WTC11 (cell line): ENCODE results near the gene SELENBP1. TPM values are rescaled to one million over a fixed set of nuclear protein-coding genes. Genes with fewer than 3 reads are reported as not detected.

Experiments
- ATAC-seq: fragments of 200-7000 bp; cut with Tn5 transposase; 2 replicates; pipeline ENCODE4 v1.10.0; 2021; ENCODE audit warnings: mild to moderate bottlenecking, moderate library complexity
- CTCF ChIA-PET: fragments of 300-600 bp; sonication (Branson Sonifier 250); formaldehyde crosslinking; loops from one replicate; lab custom pipeline; 2021; ENCODE audit warnings: antibody characterized with exemption; lab: Charles Lee
- POLR2A ChIA-PET: fragments of 350-600 bp; sonication (Branson Sonifier 250); formaldehyde crosslinking; loops from one replicate; lab custom pipeline; 2021; ENCODE audit warnings: antibody characterized with exemption; lab: Charles Lee
- DNase-seq: peaks from one replicate; pipeline ENCODE4 v3.0.0; 2021; ENCODE audit warnings: low spot score
- H3K27ac Mint-ChIP-seq: 2 replicates; pipeline ENCODE4 v1.8.0; 2021; ENCODE audit warnings: mixed read lengths
- H3K27me3 Mint-ChIP-seq: 2 replicates; pipeline ENCODE4 v1.8.0; 2021; ENCODE audit warnings: low read depth, mild to moderate bottlenecking, moderate library complexity, mixed read lengths
- H3K36me3 Mint-ChIP-seq: 2 replicates; pipeline ENCODE4 v1.8.0; 2021; ENCODE audit warnings: mixed read lengths
- H3K4me1 Mint-ChIP-seq: 2 replicates; pipeline ENCODE4 v1.8.0; 2022; ENCODE audit warnings: mixed read lengths
- H3K4me3 Mint-ChIP-seq: 2 replicates; pipeline ENCODE4 v1.8.0; 2021; ENCODE audit warnings: mild to moderate bottlenecking, moderate library complexity, mixed read lengths
- H3K9me3 Mint-ChIP-seq: 2 replicates; pipeline ENCODE4 v1.8.0; 2021; ENCODE audit warnings: mixed read lengths
- CREB1 ChIP-seq: sonication (generic); formaldehyde crosslinking; IDR thresholded peaks from 2 replicates; pipeline ENCODE4 v1.8.0; 2023; ENCODE audit warnings: mild to moderate bottlenecking, missing genetic modification reagents
- ESRRA ChIP-seq: sonication (generic); formaldehyde crosslinking; IDR thresholded peaks from 2 replicates; pipeline ENCODE4 v1.8.1; 2022; ENCODE audit warnings: mild to moderate bottlenecking, missing genetic modification reagents, borderline replicate concordance
- GRHL2 ChIP-seq: fragments of 250-450 bp; sonication (Bioruptor Pico); IDR thresholded peaks from 2 replicates; pipeline ENCODE4 v1.8.0; 2022; ENCODE audit warnings: mild to moderate bottlenecking, moderate library complexity; ENCODE audit not compliant: insufficient replicate concordance, severe bottlenecking
- MYBL2 ChIP-seq: sonication (generic); formaldehyde crosslinking; IDR thresholded peaks from 2 replicates; pipeline ENCODE4 v1.8.1; 2023; ENCODE audit warnings: mild to moderate bottlenecking, moderate library complexity, missing genetic modification reagents
- NFATC4 ChIP-seq: fragments of 250-450 bp; sonication (Bioruptor Pico); IDR thresholded peaks from 2 replicates; pipeline ENCODE4 v1.9.0; 2021; ENCODE audit warnings: mild to moderate bottlenecking
- NFE2L1 ChIP-seq: sonication (generic); formaldehyde crosslinking; IDR thresholded peaks from 2 replicates; pipeline ENCODE4 v1.8.1; 2023; ENCODE audit warnings: missing genetic modification reagents
- SMAD3 ChIP-seq: sonication (generic); formaldehyde crosslinking; IDR thresholded peaks from 2 replicates; pipeline ENCODE4 v1.8.0; 2022; ENCODE audit warnings: missing genetic modification reagents, mild to moderate bottlenecking, borderline replicate concordance
- SP1 ChIP-seq: sonication (generic); formaldehyde crosslinking; conservative IDR thresholded peaks from 2 replicates; pipeline ENCODE4 v1.8.1; 2022; ENCODE audit warnings: missing genetic modification reagents
- TP53 ChIP-seq: sonication (generic); formaldehyde crosslinking; IDR thresholded peaks from 2 replicates; pipeline ENCODE4 v1.8.1; 2023; ENCODE audit warnings: mild to moderate bottlenecking, missing genetic modification reagents
- ZNF416 ChIP-seq: fragments of 250-450 bp; sonication (Bioruptor Pico); IDR thresholded peaks from 2 replicates; pipeline ENCODE4 v1.9.0; 2021; ENCODE audit warnings: mild to moderate bottlenecking, inconsistent platforms
- total RNA-seq: library from RNA; stranded (reverse); gene quantifications from 3 replicates; pipeline ENCODE4 v1.2.3, GENCODE V29; 2021
- TF ChIP-seq, protein P1 (sequence below): fragments of 200-600 bp; IDR thresholded peaks from 2 replicates; pipeline ENCODE4 v1.8.0; 2022; ENCODE audit warnings: antibody characterized with exemption
- TF ChIP-seq, protein P2 (sequence below): sonication (generic); formaldehyde crosslinking; conservative IDR thresholded peaks from 2 replicates; pipeline ENCODE4 v1.8.1; 2023; ENCODE audit warnings: mild to moderate bottlenecking, low read depth, missing genetic modification reagents, moderate library complexity
- TF ChIP-seq, protein P3 (sequence below): sonication (generic); formaldehyde crosslinking; IDR thresholded peaks from 2 replicates; pipeline ENCODE4 v1.8.1; 2023; ENCODE audit warnings: mild to moderate bottlenecking, missing genetic modification reagents
- TF ChIP-seq, protein P4 (sequence below): sonication (generic); formaldehyde crosslinking; IDR thresholded peaks from 2 replicates; pipeline ENCODE4 v1.8.1; 2022; ENCODE audit warnings: mild to moderate bottlenecking, moderate library complexity, missing genetic modification reagents
- TF ChIP-seq, protein P5 (sequence below): fragments of 250-450 bp; sonication (Bioruptor Pico); conservative IDR thresholded peaks from 2 replicates; pipeline ENCODE4 v1.9.0; 2021; ENCODE audit warnings: mild to moderate bottlenecking
- TF ChIP-seq, protein P6 (sequence below): sonication (generic); formaldehyde crosslinking; IDR thresholded peaks from 2 replicates; pipeline ENCODE4 v1.8.0; 2022; ENCODE audit warnings: mild to moderate bottlenecking, missing genetic modification reagents

The SELENBP1 gene
- total RNA-seq, 1 experiment from 2014 or later = 17.9 TPM

DNA sequence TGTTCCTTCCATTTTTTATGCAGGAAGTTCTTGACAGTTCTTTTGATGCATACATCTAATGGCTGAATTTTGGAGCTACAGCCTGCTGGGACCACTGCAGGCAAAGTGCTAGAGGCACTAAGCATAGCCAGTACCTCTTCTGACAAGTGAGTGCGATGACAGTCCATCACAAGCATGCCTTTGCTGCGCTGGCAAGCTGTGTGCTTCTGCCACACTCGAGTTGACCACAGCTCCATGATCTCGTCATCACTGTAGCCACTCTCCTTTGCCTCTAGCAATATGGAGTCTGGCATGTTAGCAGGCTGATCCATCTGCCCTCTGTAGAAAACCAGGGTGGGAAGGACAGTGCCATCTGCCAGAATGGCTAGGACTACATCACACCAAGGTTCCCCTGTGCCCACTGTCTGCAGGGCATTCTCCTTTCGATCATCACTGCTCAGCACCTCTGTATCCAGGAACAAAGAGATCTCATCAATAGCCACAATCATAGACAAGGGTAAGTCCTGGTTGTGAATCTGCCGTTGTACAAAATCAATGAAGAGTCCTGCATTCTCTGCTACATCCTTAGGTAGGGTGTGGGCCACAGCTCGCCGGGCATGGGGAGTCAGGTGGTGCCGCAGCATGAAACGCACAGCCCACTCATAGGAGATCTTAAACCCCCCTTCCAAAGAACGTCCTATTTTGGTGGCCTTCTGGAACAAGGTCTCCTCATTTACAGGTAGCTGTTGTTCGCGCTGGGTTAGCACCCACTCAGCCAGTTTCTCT, 32.9 kb upstream of the SELENBP1 start:
- peaks cover 74% of the 10 kb centered on the region for H3K36me3 Mint-ChIP-seq
- no peak for TF ChIP-seq NFE2L1
- no peak for TF ChIP-seq SP1 (CRISPR knock-in tag)
- no peak for TF ChIP-seq TP53
- TF ChIP-seq SMAD3 (CRISPR knock-in tag) = no peak
- TF ChIP-seq, protein P1, sequence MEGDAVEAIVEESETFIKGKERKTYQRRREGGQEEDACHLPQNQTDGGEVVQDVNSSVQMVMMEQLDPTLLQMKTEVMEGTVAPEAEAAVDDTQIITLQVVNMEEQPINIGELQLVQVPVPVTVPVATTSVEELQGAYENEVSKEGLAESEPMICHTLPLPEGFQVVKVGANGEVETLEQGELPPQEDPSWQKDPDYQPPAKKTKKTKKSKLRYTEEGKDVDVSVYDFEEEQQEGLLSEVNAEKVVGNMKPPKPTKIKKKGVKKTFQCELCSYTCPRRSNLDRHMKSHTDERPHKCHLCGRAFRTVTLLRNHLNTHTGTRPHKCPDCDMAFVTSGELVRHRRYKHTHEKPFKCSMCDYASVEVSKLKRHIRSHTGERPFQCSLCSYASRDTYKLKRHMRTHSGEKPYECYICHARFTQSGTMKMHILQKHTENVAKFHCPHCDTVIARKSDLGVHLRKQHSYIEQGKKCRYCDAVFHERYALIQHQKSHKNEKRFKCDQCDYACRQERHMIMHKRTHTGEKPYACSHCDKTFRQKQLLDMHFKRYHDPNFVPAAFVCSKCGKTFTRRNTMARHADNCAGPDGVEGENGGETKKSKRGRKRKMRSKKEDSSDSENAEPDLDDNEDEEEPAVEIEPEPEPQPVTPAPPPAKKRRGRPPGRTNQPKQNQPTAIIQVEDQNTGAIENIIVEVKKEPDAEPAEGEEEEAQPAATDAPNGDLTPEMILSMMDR = no peak
- no peak for TF ChIP-seq NFATC4 (CRISPR knock-in tag)
- TF ChIP-seq, protein P2, sequence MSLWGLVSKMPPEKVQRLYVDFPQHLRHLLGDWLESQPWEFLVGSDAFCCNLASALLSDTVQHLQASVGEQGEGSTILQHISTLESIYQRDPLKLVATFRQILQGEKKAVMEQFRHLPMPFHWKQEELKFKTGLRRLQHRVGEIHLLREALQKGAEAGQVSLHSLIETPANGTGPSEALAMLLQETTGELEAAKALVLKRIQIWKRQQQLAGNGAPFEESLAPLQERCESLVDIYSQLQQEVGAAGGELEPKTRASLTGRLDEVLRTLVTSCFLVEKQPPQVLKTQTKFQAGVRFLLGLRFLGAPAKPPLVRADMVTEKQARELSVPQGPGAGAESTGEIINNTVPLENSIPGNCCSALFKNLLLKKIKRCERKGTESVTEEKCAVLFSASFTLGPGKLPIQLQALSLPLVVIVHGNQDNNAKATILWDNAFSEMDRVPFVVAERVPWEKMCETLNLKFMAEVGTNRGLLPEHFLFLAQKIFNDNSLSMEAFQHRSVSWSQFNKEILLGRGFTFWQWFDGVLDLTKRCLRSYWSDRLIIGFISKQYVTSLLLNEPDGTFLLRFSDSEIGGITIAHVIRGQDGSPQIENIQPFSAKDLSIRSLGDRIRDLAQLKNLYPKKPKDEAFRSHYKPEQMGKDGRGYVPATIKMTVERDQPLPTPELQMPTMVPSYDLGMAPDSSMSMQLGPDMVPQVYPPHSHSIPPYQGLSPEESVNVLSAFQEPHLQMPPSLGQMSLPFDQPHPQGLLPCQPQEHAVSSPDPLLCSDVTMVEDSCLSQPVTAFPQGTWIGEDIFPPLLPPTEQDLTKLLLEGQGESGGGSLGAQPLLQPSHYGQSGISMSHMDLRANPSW (CRISPR knock-in tag) = no peak
- TF ChIP-seq, protein P3, sequence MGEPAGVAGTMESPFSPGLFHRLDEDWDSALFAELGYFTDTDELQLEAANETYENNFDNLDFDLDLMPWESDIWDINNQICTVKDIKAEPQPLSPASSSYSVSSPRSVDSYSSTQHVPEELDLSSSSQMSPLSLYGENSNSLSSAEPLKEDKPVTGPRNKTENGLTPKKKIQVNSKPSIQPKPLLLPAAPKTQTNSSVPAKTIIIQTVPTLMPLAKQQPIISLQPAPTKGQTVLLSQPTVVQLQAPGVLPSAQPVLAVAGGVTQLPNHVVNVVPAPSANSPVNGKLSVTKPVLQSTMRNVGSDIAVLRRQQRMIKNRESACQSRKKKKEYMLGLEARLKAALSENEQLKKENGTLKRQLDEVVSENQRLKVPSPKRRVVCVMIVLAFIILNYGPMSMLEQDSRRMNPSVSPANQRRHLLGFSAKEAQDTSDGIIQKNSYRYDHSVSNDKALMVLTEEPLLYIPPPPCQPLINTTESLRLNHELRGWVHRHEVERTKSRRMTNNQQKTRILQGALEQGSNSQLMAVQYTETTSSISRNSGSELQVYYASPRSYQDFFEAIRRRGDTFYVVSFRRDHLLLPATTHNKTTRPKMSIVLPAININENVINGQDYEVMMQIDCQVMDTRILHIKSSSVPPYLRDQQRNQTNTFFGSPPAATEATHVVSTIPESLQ (CRISPR knock-in tag) = no peak
- no peak for TF ChIP-seq GRHL2 (CRISPR knock-in tag)
- no peak for TF ChIP-seq ESRRA (CRISPR knock-in tag)
- TF ChIP-seq, protein P4, sequence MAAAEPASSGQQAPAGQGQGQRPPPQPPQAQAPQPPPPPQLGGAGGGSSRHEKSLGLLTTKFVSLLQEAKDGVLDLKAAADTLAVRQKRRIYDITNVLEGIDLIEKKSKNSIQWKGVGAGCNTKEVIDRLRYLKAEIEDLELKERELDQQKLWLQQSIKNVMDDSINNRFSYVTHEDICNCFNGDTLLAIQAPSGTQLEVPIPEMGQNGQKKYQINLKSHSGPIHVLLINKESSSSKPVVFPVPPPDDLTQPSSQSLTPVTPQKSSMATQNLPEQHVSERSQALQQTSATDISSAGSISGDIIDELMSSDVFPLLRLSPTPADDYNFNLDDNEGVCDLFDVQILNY (CRISPR knock-in tag) = no peak
- TF ChIP-seq, protein P5, sequence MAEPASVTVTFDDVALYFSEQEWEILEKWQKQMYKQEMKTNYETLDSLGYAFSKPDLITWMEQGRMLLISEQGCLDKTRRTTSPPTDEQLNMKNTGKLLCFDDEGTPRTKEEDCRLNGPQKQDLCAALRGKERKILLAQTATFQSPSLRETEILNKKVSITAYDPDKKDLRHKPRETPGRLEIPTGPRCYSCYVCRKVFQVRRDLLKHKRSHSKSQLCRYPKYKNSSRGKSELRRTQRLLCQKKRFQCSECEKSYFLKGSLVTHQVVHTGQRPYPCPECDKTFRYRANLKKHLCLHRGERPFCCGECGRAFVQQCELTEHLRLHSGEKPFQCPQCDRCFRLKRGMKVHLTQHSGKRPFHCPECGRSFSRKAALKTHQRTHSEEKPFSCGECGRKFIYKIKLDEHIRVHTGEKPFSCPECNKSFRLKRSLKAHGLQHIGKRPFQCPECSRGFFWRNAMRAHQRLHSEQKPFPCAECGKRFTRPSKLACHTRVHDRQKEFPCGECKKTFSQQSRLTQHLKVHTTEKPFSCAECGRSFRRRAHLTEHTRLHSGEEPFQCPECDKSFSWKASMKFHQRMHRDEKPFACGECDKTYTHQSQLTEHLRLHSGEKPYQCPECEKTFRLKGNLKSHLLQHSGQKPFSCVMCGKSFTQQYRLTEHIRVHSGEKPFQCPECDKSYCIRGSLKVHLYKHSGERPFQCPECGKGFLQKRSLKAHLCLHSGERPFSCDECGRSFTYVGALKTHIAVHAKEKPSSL (CRISPR knock-in tag) = no peak
- TF ChIP-seq, protein P6, sequence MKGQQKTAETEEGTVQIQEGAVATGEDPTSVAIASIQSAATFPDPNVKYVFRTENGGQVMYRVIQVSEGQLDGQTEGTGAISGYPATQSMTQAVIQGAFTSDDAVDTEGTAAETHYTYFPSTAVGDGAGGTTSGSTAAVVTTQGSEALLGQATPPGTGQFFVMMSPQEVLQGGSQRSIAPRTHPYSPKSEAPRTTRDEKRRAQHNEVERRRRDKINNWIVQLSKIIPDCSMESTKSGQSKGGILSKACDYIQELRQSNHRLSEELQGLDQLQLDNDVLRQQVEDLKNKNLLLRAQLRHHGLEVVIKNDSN (CRISPR knock-in tag) = no peak
- no peak for TF ChIP-seq CREB1 (CRISPR knock-in tag)
- no peak for TF ChIP-seq ZNF416
- no peak for TF ChIP-seq MYBL2
- no peaks in the 10 kb centered on the region for H3K9me3 Mint-ChIP-seq
- H3K4me1 Mint-ChIP-seq = peaks cover 6% of the 10 kb centered on the region
- no peak overlapping the region for H3K27ac Mint-ChIP-seq
- no peaks in the 10 kb centered on the region for H3K27me3 Mint-ChIP-seq
- H3K4me3 Mint-ChIP-seq = no peak overlapping the region
- ChIA-PET POLR2A (interaction anchor here (1.1 kb wide), 1 partner anchor 65 kb away, joined by 3 read pairs; no protein-coding TSS in a partner anchor), CTCF (interaction anchor here (0.7 to 2.1 kb wide), 2 partner anchors 104 to 295 kb away, joined by 6 read pairs; no protein-coding TSS in a partner anchor)
- DNase-seq (no peak), ATAC-seq (no peak)
